Stimulated activated CD4-positive, alpha-beta T cell treated with anti-CD3 and anti-CD28 coated beads, Interleukin-1b, Interleukin-23, amount 100 ng/mL, for 4 hours (primary cell): ENCODE results near the gene FAM227B.
"Not testable (repeated sequence)": the region's sequence is repeated elsewhere in the genome, so short reads cannot be mapped to it uniquely, and the experiment has no call there.

Experiments
- DNase-seq, 2 donors: peaks; one replicate each; pipeline ENCODE4 v3.0.0-alpha.2; 2020; ENCODE audit warnings: low read depth in 2 of 2

FAM227B gene

GRCh38 chr15:49439678-49440395 is 180.8 kb downstream of the FAM227B start:
- DNase-seq = no peak

DNA sequence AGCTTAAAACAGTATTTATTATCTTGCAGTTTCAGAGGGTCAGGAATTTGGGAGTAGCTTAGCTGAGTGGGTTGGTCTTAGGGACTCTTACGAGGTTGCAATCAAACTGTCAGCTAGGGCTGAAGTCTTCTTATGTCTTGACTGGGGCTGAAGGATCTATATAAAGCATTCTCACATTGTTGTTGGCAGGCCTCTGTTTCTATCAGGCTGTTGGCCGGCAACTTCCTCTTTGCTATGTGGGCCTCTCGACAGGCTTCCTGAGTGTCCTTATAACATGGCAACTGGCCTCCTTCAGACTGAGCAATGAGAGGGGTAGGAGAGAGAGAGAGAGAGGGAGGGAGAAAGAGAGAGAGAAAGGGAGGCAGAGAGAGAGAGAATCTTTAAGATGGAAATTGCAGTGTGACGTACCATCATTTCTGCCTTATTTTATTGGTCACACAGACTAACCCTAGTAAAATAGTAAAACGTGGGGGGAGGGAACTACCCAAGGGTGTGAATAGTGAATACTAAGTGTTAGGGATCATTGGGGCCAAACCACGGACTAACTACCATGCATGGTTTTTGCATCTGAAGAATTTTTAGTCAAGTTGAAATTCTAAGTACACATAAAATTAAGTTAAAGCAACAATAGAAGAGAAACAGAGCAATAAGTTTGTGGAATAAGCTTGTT is 181.5 kb downstream of the FAM227B start:
- DNase-seq = no peak

DNA sequence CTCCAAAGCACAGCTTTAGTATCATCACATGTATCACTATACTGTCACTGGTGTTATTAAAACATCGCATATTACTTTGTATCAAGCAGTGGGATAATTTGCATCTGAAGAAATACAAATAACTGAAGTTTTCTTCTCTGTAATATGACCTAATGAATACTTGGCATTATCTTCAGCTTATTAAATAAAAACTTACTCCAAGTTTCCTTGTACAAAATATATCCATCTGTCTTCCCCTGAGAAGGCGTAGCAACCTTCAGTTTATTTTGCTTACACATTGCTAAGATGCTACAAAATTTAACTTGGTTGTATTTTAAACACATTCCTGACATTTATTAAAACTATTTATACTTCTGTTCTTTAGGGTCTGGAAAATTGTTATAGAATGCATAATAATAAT is 183.9 kb downstream of the FAM227B start:
- no peak for DNase-seq

DNA sequence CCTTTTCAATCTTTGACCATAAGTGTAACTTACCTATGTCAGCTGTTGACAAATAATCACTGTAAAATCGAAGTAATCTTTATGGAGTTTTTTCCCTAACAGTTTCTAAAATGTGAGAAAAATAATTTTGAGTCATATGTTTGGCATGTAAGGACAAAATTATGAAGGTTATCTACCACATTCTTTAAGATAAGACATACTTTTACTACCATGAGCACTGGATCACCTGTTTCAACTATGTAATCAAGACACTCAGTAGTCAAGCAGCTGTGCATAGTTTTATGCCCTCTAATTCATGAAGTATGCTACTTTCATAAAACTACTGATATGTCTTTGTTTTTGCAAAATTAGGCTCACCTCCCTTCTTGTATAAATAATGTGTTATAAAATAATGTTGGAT is 185.4 kb downstream of the FAM227B start:
- DNase-seq = no peak

GRCh38 chr15:49430046-49430445 is 190.6 kb downstream of the FAM227B start:
- no peak for DNase-seq

DNA sequence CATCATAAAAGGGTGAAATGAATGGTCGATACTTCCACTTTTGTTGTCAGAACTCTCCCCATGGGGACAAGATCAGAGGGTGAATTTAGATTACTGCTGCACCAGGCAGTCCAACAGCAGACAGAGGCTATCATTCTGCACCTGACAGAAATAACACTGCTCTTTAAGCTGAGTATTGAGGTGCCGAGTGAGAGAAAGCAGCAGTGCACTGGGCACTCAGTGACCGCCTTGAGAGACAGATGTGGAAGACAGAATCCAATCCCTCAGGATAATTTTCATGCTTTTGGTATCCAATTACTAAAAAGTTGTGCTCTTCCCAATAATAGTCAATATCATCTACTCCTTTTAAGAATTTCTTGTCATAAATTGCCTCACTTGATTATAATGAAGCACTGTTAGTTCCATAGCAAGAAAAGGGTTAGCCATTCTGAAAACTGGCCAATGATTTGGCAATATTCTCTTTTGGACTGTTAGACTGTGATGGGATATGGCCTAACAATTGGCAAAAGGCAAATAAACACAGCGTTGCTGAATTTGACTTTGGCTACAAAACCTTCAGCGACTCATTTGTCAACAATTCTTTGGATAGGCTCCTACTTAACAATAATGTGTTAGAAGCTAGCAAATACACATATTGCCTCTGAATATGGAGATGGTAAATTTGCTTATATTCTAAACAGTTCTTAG is 192.1 kb downstream of the FAM227B start:
- no peak for DNase-seq

GRCh38 chr15:49427372-49427771 is 193.2 kb downstream of the FAM227B start:
- DNase-seq = no peak

- DNase-seq = no peak
Measured at GRCh38 chr15:49424954-49425353, 195.7 kb downstream of the FAM227B start.

GRCh38 chr15:49423901-49424550 is 196.6 kb downstream of the FAM227B start:
- no peak for DNase-seq

- DNase-seq = no peak
Measured at GRCh38 chr15:49423021-49423420, 197.6 kb downstream of the FAM227B start, which contains the start of gene FGF7. TSS of gene FGF7 (plus strand) at chr15:49423242. CDS start at chr15:49424298, 1,056 bp downstream.

- peak in 1 of 2 donors; percentile 3 for DNase-seq
Measured at GRCh38 chr15:49421991-49422390, 198.6 kb downstream of the FAM227B start.

GRCh38 chr15:49418811-49419210 is 201.8 kb downstream of the FAM227B start:
- no peak for DNase-seq

DNA sequence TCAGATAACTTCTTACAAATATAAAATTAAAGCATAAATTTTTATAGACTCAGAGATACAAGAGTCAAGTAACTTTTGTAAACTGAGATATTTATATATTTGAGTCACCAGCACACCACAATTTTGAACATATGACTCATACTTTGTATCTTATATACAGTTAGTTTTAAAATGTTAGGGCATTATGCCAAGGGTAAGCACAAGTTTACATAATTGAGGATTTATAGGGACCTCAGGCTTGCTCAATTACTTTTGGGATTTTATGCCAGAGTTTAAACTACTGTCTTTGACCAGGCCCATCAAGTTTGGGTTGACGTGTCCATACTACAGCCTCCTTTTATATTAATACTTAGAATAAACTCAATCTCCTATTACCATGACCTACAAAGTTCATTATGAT is 205.0 kb downstream of the FAM227B start:
- no peak for DNase-seq

DNA sequence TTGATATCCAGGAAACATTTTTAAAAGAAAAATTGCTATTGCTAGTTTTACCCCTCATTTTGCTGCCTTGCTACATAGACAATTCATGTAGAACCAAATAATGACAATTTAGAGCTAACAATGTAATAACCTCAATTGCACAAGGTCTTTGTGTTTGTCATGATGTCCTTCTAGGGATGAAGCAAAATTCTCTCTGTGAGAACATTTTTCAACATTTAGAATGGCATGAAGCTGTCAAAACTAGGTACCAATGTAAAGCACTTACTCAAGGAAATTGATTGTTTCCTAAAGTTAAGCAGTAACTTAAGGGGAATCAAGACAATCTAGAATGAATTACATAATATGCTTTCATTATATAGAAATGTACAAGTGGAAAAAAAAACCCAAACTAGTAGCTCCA is 205.5 kb downstream of the FAM227B start:
- DNase-seq = no peak

DNA sequence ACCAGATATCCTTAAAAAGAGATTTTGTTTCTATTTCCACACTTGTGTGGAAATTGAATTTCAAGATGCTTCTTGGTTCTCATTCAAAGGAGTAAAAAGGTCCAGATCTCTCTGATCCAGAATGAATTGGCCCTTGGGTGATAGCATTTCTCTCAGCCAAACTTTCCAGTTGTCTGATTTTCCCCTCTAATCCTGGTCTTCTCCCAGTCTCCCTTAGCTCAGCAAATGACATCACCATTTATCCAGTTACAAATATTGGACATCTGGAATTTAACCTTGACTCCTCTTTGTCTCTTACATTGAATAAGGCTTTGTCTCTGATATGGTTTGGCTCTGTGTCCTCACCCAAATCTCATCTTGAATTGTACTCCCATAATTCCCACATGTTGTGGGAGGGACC is 207.8 kb downstream of the FAM227B start:
- no peak for DNase-seq

- DNase-seq = no peak
Measured at GRCh38 chr15:49410641-49411040, 210.0 kb downstream of the FAM227B start.

- DNase-seq = no peak
Measured at GRCh38 chr15:49406352-49407118, 214.1 kb downstream of the FAM227B start.

DNA sequence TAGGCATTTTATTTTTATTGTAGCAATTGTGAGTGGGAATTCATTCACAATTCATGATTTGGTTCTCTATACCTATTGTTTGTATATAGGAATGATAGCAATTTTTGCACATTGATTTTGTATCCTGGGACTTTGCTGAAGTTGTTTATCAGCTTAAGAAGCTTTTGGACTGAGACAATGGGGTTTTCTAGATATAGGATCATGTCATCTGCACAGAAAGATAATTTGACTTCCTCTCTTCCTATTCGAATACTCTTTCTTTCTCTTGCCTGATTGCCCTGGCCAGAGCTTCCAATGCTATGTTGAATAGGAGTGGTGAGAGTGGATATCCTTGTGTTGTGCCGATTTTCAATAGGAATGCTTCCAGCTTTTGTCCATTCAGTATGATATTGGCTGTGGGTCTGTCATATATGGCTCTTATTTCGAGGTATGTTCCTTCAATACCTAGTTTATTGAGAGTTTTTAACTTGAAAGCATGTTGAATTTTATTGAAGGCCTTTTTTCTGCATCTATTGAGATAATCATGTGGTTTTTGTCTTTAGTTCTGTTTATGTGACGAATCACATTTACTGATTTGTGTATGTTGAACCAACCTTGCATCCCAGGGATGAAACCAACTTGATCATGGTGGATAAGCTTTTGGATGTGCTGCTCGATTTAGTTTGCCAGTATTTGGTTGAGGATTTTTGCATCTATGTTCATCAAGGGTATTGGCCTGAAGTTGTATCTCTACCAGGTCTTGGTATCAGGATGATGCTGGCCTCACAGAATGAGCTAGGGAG is 217.9 kb downstream of the FAM227B start:
- DNase-seq = not testable (repeated sequence)

- DNase-seq = no peak
Measured at GRCh38 chr15:49387471-49387870, 233.1 kb downstream of the FAM227B start.

DNA sequence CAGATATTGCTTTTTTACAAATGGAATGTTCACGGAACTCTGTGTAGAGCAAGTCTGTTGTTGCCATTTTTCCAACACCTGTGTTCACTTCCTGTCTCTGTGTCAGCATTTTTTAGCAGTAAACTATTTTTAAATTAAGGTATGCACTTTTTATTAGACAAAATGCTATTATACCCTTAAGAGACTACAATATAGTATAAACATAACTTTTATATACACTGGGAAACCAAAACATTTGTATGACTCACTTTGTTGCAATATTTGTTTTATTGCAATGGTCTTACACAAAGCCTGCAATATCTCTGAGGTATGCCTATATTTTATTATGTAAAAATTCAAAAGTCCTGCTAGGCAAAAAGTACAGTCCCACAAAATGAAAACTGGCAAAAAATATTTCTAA is 237.4 kb downstream of the FAM227B start:
- no peak for DNase-seq

DNA sequence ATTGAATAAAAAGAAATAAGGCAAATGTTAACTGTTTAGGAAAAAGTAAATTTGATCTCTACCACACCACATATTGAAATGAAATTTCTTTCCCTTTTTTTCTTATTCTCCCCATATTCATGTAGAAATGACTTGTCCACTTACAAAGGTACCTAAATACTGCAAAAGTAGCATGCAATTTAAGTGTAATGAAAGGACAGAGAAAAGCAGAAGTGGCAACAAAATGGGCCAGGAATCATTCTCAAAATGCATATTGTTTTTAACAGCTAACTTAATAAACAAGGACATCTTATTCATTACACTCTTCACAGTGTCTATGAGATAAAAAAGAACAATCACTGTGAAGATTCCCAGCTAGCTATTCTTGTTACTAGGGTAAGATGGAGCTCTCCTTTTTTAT is 238.2 kb downstream of the FAM227B start:
- DNase-seq = no peak
